ENCODE measurements around the gene MOSMO. TPM values are rescaled to one million over a fixed set of nuclear protein-coding genes. Genes with fewer than 3 reads are reported as not detected.

MOSMO gene
- total and polyA plus RNA-seq, 10 donors: 9.5 to 35.7 (median 16.8) TPM

DNA sequence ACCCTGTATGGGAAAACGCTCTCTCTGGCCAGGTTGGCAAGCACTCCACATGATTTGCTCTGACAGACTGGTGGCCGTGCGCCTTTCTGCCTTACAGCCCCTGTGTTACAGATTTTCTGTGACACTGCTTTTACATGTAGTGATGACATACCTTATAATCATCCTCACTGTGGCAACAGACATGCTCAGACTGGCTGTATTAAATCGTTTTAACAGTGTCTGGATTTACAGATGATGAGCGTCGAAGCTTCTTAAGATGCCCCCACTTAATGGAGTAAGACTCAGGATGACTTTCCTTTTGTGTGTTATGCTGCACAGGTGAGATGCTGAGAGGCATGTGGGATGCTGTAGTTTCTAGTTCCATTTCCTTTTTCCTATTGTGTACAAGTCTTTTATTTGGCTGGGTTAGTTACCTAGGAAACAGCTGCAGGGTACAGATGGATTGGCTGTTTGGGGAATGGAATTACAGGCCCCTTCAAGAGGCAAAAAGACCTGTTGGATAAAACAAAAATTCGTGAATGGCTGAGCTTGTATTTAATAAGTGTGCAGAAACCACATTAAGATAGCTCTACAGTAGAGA lies 63.5 kb downstream of the MOSMO start:
- no peak overlapping the region for H3K4me3 ChIP-seq
- intact Hi-C loops (cut with DNase I; ENCODE audit: low total_unique reads): loop anchor here (10.0 kb wide), 1 partner anchor 113 kb away; no protein-coding TSS in a partner anchor
- no peak for DNase-seq
- no peak for TF ChIP-seq POLR2A (IDR thresholded peaks at IDR 0.05)
- TF ChIP-seq, protein P1, sequence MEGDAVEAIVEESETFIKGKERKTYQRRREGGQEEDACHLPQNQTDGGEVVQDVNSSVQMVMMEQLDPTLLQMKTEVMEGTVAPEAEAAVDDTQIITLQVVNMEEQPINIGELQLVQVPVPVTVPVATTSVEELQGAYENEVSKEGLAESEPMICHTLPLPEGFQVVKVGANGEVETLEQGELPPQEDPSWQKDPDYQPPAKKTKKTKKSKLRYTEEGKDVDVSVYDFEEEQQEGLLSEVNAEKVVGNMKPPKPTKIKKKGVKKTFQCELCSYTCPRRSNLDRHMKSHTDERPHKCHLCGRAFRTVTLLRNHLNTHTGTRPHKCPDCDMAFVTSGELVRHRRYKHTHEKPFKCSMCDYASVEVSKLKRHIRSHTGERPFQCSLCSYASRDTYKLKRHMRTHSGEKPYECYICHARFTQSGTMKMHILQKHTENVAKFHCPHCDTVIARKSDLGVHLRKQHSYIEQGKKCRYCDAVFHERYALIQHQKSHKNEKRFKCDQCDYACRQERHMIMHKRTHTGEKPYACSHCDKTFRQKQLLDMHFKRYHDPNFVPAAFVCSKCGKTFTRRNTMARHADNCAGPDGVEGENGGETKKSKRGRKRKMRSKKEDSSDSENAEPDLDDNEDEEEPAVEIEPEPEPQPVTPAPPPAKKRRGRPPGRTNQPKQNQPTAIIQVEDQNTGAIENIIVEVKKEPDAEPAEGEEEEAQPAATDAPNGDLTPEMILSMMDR (IDR thresholded peaks at IDR 0.05 in 8 of 11, conservative IDR thresholded peaks at IDR 0.05 in 3 of 11): no peak
- no peak for TF ChIP-seq POLR2AphosphoS5 (IDR thresholded peaks at IDR 0.05)
- peaks cover 0 to 21% (median 0%) of the 10 kb centered on the region in 6 donors for H3K4me1 ChIP-seq
- peaks cover 0 to 16% (median 10%) of the 10 kb centered on the region in 8 donors for H3K9me3 ChIP-seq
- H3K36me3 ChIP-seq: peaks cover 0 to 15% (median 2%) of the 10 kb centered on the region in 6 donors
- no peaks in the 10 kb centered on the region for H3K27me3 ChIP-seq (replicated peaks in 1 of 7)
- 87 to 95% (median 93%) methylated on average over 7 of the region's 7 CpGs for WGBS, 5 donors
- H3K27ac ChIP-seq: no peak overlapping the region

DNA sequence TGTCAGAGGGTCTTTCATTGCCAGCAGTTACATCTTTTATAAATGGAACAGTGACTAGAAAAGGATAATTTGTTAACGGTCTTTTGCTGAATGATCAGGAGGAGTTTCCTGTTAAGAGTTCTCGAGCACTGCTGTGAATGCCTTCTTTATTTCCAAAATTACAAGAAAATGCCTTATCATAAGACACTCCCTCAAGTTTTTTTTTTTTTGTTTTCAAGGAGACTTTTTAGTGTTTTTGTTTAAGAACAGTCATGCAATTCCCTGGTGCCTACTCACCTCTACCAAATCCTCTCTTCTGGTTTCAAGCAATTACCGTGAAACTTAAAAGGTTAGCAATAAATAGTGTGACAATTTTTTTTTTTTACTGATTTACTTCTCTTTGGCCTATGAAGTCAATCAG lies 65.4 kb downstream of the MOSMO start:
- no peaks in the 10 kb centered on the region for H3K9me3 ChIP-seq
- 76 to 89% (median 82%) methylated on average over 3 of the region's 3 CpGs for WGBS, 5 donors
- TF ChIP-seq, protein P1 (IDR thresholded peaks at IDR 0.05 in 8 of 11, conservative IDR thresholded peaks at IDR 0.05 in 3 of 11): no peak
- no peak for TF ChIP-seq POLR2A (IDR thresholded peaks at IDR 0.05)
- TF ChIP-seq POLR2AphosphoS5 (IDR thresholded peaks at IDR 0.05): no peak
- peaks cover 0 to 17% (median 4%) of the 10 kb centered on the region in 6 donors for H3K36me3 ChIP-seq
- no peaks in the 10 kb centered on the region for H3K27me3 ChIP-seq (replicated peaks in 1 of 7)
- DNase-seq: no peak
- H3K4me1 ChIP-seq: peaks cover 0 to 30% (median 0%) of the 10 kb centered on the region in 6 donors
- intact Hi-C loops (cut with DNase I; ENCODE audit: low total_unique reads): loop anchor here (10.0 kb wide), 1 partner anchor 111 kb away; no protein-coding TSS in a partner anchor
- H3K27ac ChIP-seq: no peak overlapping the region
- H3K4me3 ChIP-seq: no peak overlapping the region

DNA sequence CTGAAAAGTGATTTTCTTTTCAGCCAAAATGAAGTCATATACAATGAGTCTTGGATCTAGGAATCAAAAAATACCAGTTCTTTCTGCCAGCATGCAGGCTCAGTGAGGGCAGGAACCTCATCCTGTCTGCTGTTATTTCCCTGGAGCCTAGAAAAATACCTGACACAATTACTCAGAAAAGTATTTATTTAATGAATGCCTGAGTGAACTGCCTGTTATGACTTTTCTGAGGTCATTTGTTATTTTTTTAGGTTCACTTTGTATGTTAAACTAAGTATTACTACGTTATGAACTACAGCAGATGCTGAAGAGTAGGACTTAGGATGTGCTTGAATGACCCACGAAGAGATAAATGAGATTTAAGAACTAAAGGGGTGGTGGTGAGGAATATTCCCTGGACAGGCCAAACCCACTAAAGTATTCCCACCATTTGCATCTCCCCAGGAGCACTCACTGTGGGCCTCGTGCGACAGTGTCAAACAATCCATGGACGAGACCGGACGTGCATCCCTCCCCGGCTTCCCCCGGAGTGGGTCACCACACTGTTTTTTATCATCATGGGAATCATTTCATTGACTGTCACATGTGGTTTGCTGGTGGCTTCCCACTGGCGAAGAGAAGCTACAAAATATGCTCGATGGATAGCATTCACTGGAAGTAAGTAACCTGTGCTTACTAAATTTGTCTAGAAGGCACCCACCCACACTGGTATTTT lies 67.3 kb downstream of the MOSMO start:
- Histone ChIP-seq H3K27ac (no peak overlapping the region), H3K4me3 (no peak overlapping the region), H3K4me1 (peaks cover 0 to 19% (median 0%) of the 10 kb centered on the region in 6 donors), H3K9me3 (no peaks in the 10 kb centered on the region), H3K36me3 (peaks cover 0 to 32% (median 4%) of the 10 kb centered on the region in 6 donors), H3K27me3 (replicated peaks in 1 of 7) (no peaks in the 10 kb centered on the region)
- intact Hi-C loops (cut with DNase I; ENCODE audit: low total_unique reads): loop anchor here (5.0 to 10.0 kb wide), 2 partner anchors 73 to 110 kb away; partner anchors contain the start of gene PDZD9
- 90 to 95% (median 94%) methylated on average over 11 of the region's 11 CpGs for WGBS, 5 donors
- no peak for TF ChIP-seq POLR2AphosphoS5 (IDR thresholded peaks at IDR 0.05)
- TF ChIP-seq POLR2A (IDR thresholded peaks at IDR 0.05): no peak
- TF ChIP-seq, protein P1 (IDR thresholded peaks at IDR 0.05 in 8 of 11, conservative IDR thresholded peaks at IDR 0.05 in 3 of 11): no peak
- DNase-seq: no peak

DNA sequence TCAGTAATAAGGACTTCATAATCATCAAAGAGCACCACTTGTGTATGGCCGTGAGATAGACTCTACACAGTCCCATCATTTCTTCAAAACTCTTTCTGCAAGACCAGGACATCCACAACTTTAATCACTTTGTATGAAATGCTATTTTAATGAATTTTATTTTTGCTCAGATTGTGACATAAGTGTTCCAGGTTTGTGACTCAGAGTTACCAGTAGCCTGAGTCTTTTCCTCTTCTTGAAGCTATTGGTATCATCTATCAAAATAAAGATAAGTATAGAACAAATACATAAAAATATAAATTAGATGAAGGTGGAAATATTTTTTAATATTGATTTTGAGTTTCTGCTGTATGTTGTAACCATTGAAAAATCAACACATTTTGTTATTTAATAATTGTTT lies 67.9 kb downstream of the MOSMO start:
- DNase-seq: no peak
- TF ChIP-seq POLR2A (IDR thresholded peaks at IDR 0.05): no peak
- TF ChIP-seq POLR2AphosphoS5 (IDR thresholded peaks at IDR 0.05): no peak
- TF ChIP-seq, protein P1 (IDR thresholded peaks at IDR 0.05 in 8 of 11, conservative IDR thresholded peaks at IDR 0.05 in 3 of 11): no peak
- peaks cover 0 to 19% (median 0%) of the 10 kb centered on the region in 6 donors for H3K4me1 ChIP-seq
- no peaks in the 10 kb centered on the region for H3K27me3 ChIP-seq (replicated peaks in 1 of 7)
- H3K36me3 ChIP-seq: peaks cover 0 to 34% (median 4%) of the 10 kb centered on the region in 6 donors
- no peak overlapping the region for H3K4me3 ChIP-seq
- intact Hi-C loops (cut with DNase I; ENCODE audit: low total_unique reads): loop anchor here (5.0 to 10.0 kb wide), 2 partner anchors 73 to 109 kb away; partner anchors contain the start of gene PDZD9
- no peak overlapping the region for H3K27ac ChIP-seq
- 89 to 100% (median 92%) methylated on average over 1 of the region's 1 CpG for WGBS, 5 donors
- H3K9me3 ChIP-seq: no peaks in the 10 kb centered on the region
